Endothelial cell of umbilical vein (primary cell): ENCODE measurements around the gene CFL1. TPM values are rescaled to one million over a fixed set of nuclear protein-coding genes. Genes with fewer than 3 reads are reported as not detected.

Experiments used
- BruUV-seq: library from RNA; stranded (reverse); fragments of 400-500 nt; replicated peaks from 2 replicates; lab custom pipeline; 2021; lab: Mats Ljungman, UMichigan
- CTCF ChIA-PET: fragments of 300-600, 350-600 bp; sonication (Branson Sonifier 250); formaldehyde crosslinking; loops from one replicate; lab custom pipeline; 2021; ENCODE audit warnings: antibody characterized with exemption, inconsistent platforms; lab: Charles Lee
- POLR2A ChIA-PET: fragments of 300-600, 350-600 bp; sonication (Branson Sonifier 250); formaldehyde crosslinking; loops from one replicate; lab custom pipeline; 2021; ENCODE audit warnings: antibody characterized with exemption, inconsistent platforms; lab: Charles Lee
- DNase-seq: peaks from one replicate; pipeline ENCODE4 v3.0.0-alpha.2; 2011; ENCODE audit warnings: low read depth, low spot score
- FAIRE-seq: peaks from 2 replicates; lab custom pipeline; 2011; peaks lifted over from hg19 to GRCh38; lab: Jason Lieb, UNC
- H2AFZ ChIP-seq: 2 replicates; pipeline ENCODE4 v1.6.0; 2012; ENCODE audit warnings: low read depth, low read length, control low read depth, inconsistent platforms
- H3K27ac ChIP-seq: 2 replicates; pipeline ENCODE4 v1.5.1; 2011; ENCODE audit warnings: low read depth, mild to moderate bottlenecking, control low read depth, low read length, moderate library complexity; ENCODE audit not compliant: insufficient read depth
- H3K27me3 ChIP-seq, 2 experiments: 2 replicates each; pipeline versions ENCODE4 v1.6.0 to v1.6.1; 2011; ENCODE audit warnings: low read length in 2 of 2, mixed read lengths in 1 of 2; ENCODE audit not compliant: control insufficient read depth in 2 of 2, insufficient read depth in 2 of 2
- H3K36me3 ChIP-seq, 2 experiments: 2 replicates in 1 of 2; 3 replicates in 1 of 2; pipeline ENCODE4 v1.5.1; 2011; ENCODE audit warnings: low read length in 2 of 2, mild to moderate bottlenecking in 1 of 2, moderate library complexity in 1 of 2; ENCODE audit not compliant: control insufficient read depth in 2 of 2, insufficient read depth in 2 of 2; ENCODE audit errors: extremely low read depth in 1 of 2
- H3K4me1 ChIP-seq: 3 replicates; pipeline ENCODE4 v1.5.1; 2011; ENCODE audit warnings: mild to moderate bottlenecking, low read length; ENCODE audit not compliant: control insufficient read depth, insufficient read depth; ENCODE audit errors: extremely low read depth
- H3K4me2 ChIP-seq: 2 replicates; pipeline ENCODE4 v1.6.1; 2011; ENCODE audit warnings: low read length, control low read depth, mixed read lengths; ENCODE audit not compliant: insufficient read depth
- H3K4me3 ChIP-seq, 3 experiments: fragments of 200-600 bp in 1 of 3; sonication (generic), shearing (Covaris generic) in 1 of 3; replicated peaks in 1 of 3; 2 replicates each; pipeline ENCODE4 v1.5.1; 2011 to 2016; ENCODE audit warnings: control low read depth in 3 of 3, low read length in 3 of 3, mild to moderate bottlenecking in 2 of 3, inconsistent platforms in 1 of 3, low read depth in 1 of 3, moderate library complexity in 1 of 3; ENCODE audit not compliant: insufficient read depth in 1 of 3
- H3K79me2 ChIP-seq: 2 replicates; pipeline ENCODE4 v1.6.0; 2012; ENCODE audit warnings: low read length, inconsistent platforms; ENCODE audit not compliant: control insufficient read depth, insufficient read depth
- H3K9ac ChIP-seq: replicated peaks from 2 replicates; pipeline ENCODE3; 2011; ENCODE audit warnings: low read length, control low read depth; ENCODE audit not compliant: insufficient read depth; ENCODE audit errors: extremely low read depth
- H3K9me1 ChIP-seq: replicated peaks from 3 replicates; pipeline ENCODE4 v1.6.0; 2011; ENCODE audit warnings: mild to moderate bottlenecking, low read length; ENCODE audit not compliant: control insufficient read depth, insufficient read depth; ENCODE audit errors: extremely low read depth
- H3K9me3 ChIP-seq: replicated peaks from 2 replicates; pipeline ENCODE4 v1.5.1; 2012; ENCODE audit warnings: low read length, inconsistent platforms; ENCODE audit not compliant: control insufficient read depth, insufficient read depth
- H4K20me1 ChIP-seq: replicated peaks from 2 replicates; pipeline ENCODE3; 2011; ENCODE audit warnings: mild to moderate bottlenecking, low read length; ENCODE audit not compliant: control insufficient read depth, insufficient read depth; ENCODE audit errors: extremely low read depth
- CTCF ChIP-seq, 2 donors: IDR thresholded peaks; 1 replicate in 1 of 2; 2 replicates in 1 of 2; pipeline ENCODE4 v1.5.1; 2011; ENCODE audit warnings: low read length in 2 of 2, mild to moderate bottlenecking in 2 of 2, moderate library complexity in 2 of 2, control low read depth in 1 of 2, inconsistent platforms in 1 of 2, low read depth in 1 of 2; ENCODE audit not compliant: insufficient read depth in 1 of 2; ENCODE audit errors: extremely low read depth in 1 of 2
- EZH2 ChIP-seq: IDR thresholded peaks from 2 replicates; pipeline ENCODE4 v1.6.1; 2012; ENCODE audit warnings: borderline replicate concordance, low read depth, mild to moderate bottlenecking, moderate library complexity, low read length, inconsistent platforms; ENCODE audit not compliant: severe bottlenecking
- FOS ChIP-seq: IDR thresholded peaks from 2 replicates; pipeline ENCODE4 v1.6.1; 2011; ENCODE audit warnings: mild to moderate bottlenecking, low read length, moderate library complexity, borderline replicate concordance; ENCODE audit not compliant: insufficient read depth
- GATA2 ChIP-seq: IDR thresholded peaks from 2 replicates; pipeline ENCODE4 v1.7.0; 2011; ENCODE audit warnings: low read depth, mild to moderate bottlenecking, moderate library complexity, mixed read lengths, low read length; ENCODE audit not compliant: insufficient read length, insufficient read depth
- JUN ChIP-seq: IDR thresholded peaks from 2 replicates; pipeline ENCODE4 v1.6.1; 2011; ENCODE audit warnings: borderline replicate concordance, low read depth; ENCODE audit not compliant: insufficient read length, insufficient read depth
- MAX ChIP-seq: IDR thresholded peaks from 2 replicates; pipeline ENCODE4 v1.6.1; 2011; ENCODE audit not compliant: insufficient read depth, insufficient read length
- MYC ChIP-seq: IDR thresholded peaks from one replicate; pipeline ENCODE4 v1.6.1; 2011; ENCODE audit warnings: mild to moderate bottlenecking, low read depth, low read length
- POLR2A ChIP-seq: IDR thresholded peaks from 2 replicates; pipeline ENCODE4 v1.6.1; 2012; ENCODE audit warnings: low read depth, mild to moderate bottlenecking, control low read depth, low read length
- POLR2AphosphoS5 ChIP-seq: IDR thresholded peaks from 2 replicates; pipeline ENCODE4 v1.6.1; 2012; ENCODE audit warnings: low read depth, mild to moderate bottlenecking, control low read depth, low read length, moderate library complexity; ENCODE audit not compliant: insufficient read depth
- dilution Hi-C: fragments of 300-500 bp; cut with MboI; formaldehyde crosslinking; loops from one replicate; pipeline ENCODE4 v1.15.0; 2019; ENCODE audit warnings: low sequenced_read_pairs; ENCODE audit not compliant: extremely low pct_ligation_motif_present
- intact Hi-C: fragments of 100-400 bp; cut with micrococcal nuclease; formaldehyde crosslinking; loops from one replicate; pipeline ENCODE4 v1.10.0; 2022
- polyA plus RNA-seq, 4 experiments: library from polyadenylated mRNA; depleted of rRNA in 3 of 4; stranded (reverse) in 3 of 4; unstranded in 1 of 4; fragments of >200 nt; gene quantifications; 2 replicates each; pipeline versions ENCODE4 v1.2.1 to v1.2.3, GENCODE V29; 2011 to 2012; ENCODE audit warnings: missing spikeins in 1 of 4
- total RNA-seq: library from RNA; stranded (reverse); gene quantifications from 2 replicates; pipeline ENCODE4 v1.2.3, GENCODE V29; 2021

CFL1 gene
- total and polyA plus RNA-seq, 2 donors (not counting 3 experiments of a cell fraction or from before 2014, with no cell fraction given) = 1,844 to 2,403 TPM

GRCh38 chr11:65852508-65853245 lies 5.3 kb downstream of the CFL1 start:
- Histone ChIP-seq H3K36me3 (peaks cover 36 to 44% of the 10 kb centered on the region in 2 experiments), H3K27ac (no peak overlapping the region), H3K27me3 (no peaks in the 10 kb centered on the region), H3K4me3 (no peak overlapping the region), H2AFZ (no peak overlapping the region), H3K4me1 (peaks cover 15% of the 10 kb centered on the region), H3K9me3 (no peaks in the 10 kb centered on the region), H3K79me2 (peaks cover 46% of the 10 kb centered on the region), H3K9me1 (no peaks in the 10 kb centered on the region), H4K20me1 (peaks cover 9% of the 10 kb centered on the region), H3K4me2 (no peak overlapping the region), H3K9ac (no peak overlapping the region)
- CTCF ChIA-PET = interaction anchor here (0.9 to 3.7 kb wide), 4 partner anchors 14 to 72 kb away, joined by 3 to 18 read pairs (median 5); partner anchors contain the start of gene FIBP
- TF ChIP-seq POLR2AphosphoS5 (no peak), CTCF (IDR thresholded peaks at IDR 0.05; ENCODE audit: extremely low read depth in 1 of 2, insufficient read depth in 1 of 2, low read depth in 1 of 2, low read length in 2 of 2) (no peak), JUN (no peak), POLR2A (no peak), FOS (no peak), MAX (no peak), EZH2 (no peak), GATA2 (no peak), MYC (no peak)
- dilution Hi-C loops = no loop called here
- FAIRE-seq = no peak
- intact Hi-C loops = no loop called here
- no TSS peak for BruUV-seq
- POLR2A ChIA-PET = interaction anchor here (1.2 kb wide), 1 partner anchor 37 kb away, joined by 3 read pairs; no protein-coding TSS in a partner anchor
- no peak for DNase-seq
